NCI-H187 treated with DMSO at 0.1 percent for 48 hours (cell line): ENCODE measurements around the gene CCSER1.

Source experiments
- DNase-seq: peaks from one replicate; lab custom pipeline; 2025; lab: John Stamatoyannopoulos, UW

Gene CCSER1

DNA sequence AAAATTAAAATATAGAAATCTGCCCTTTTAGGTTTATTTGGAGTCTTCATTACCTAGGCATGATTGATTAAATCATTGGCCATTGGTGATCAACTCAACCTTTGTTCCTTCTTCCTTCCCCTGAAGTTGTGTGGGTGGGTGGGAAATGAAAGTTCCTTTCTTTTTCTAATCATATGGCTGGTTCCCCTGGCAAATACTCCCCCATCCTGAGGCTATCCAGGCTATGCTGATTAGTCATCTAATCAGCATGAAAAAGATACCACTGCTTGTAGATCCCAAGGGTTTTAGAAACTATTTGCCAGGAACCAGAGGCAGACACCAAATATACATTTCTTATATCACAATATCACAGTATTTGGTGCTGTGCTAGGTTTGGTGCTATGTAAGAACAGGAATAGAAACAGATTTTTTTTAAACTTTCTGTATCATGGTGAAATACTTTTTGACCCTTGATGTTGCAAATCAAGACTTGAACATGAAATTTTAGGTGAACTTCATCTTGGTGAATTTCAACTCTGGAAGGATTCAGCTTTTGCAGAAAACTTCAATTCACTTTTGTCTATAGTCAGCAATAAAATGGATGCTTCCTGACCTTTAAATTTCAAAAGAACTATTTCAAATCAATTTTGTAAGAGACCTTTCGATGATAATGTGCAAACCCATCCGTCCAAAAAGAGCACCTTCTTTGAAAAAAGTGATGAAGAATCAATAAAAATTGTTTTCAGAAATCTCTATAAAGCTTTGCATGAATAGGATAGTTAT, 71.1 kb downstream of the CCSER1 start:
- no peak for DNase-seq

DNA sequence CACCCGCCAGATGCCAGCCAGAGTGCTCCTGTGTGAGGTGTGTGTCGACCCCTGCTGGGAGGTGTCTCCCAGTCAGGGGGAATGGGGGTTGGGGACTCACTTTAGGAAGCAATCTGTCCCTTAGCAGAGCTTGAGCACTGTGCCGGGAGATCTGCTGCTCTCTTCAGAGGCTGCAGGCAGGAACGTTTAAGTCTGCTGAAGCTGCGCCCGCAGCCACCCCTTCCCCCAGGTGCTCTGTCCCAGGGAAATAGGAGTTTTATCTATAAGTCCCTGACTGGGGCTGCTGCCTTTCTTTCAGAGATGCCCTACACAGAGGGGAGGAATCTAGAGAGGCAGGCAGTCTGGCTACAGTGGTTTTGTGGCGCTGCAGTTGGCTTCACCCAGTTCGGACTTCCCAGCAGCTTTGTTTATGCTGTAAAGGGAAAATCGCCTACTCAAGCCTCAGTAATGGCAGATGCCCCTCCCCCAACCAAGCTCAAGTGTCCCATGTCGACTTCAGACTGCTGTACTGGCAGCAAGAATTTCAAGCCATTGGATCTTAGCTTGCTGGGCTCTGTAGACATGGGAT, 80.8 kb downstream of the CCSER1 start:
- DNase-seq = no peak

DNA sequence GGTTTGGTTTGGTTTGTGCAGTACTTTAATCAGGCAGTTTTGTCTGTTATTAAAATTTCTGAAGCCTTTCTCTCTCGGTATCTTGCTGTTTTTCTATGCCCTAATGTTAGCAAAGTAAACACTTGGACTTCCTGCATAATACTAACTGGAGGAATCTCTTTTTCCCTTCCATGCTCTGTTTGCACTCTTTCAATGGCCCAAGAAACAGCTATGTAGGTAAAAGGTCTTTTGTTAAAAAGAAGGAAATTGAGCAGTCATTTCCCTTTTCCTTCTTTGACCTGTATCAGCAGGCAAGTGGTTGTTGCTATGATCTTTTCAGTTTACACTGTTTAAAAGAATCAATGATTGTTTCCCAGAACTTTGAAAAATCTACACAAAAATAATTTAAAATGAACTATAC, 82.7 kb downstream of the CCSER1 start:
- DNase-seq = no peak

DNA sequence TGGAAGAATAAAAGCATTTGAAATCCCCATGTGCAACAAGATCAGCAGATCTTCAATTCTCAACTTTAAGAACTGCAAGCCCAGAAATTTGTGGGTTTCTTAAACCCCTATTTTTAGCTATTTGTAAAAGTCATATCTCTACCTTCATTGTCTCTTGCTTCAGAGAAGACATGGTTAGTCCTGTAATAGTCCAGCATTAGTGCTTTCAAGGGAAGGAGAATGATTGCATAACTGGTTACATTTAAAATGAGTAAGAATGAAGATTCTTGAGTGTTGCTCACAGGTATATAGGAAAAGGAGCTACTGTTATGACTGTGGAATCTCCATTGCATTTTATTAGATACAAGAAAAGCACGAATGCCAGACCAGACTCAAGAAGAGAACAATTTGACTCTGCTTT, 84.0 kb downstream of the CCSER1 start:
- DNase-seq = no peak

DNA sequence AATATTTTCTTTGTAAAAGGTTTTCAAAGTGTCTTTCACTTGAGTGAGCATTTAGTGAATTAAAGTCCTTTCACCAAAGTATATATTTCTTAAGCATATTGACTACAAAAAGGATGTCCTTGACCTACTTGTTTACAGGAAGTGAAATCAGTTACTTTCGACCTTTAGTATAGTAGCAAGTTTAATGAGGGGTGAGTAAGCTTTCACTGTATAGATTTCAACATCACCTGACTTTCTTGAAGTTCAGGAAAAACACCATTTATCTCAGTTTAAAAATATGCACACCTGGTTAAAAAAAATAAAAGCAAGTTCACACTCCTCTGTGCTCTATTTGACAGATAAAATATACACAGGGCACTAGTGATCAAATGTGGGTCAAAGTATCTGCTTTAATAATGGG, 88.1 kb downstream of the CCSER1 start:
- no peak for DNase-seq

DNA sequence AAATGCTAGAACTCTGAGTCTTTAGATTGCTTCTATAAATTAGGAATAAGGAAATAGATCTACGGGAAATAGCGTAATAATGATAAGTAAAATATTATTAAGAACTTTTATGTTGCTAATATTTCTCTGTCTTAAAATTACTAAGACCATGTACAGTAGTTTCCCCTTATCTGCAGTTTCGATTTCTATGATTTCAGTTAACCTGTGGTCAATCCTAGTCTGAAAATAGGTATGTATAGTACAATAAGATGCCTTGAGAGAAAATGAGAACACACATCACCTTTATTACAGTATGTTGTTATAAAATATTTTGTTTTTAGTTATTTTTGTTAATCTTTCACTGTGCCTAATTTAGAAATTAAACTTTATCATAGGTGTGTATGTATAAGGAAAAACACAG, 92.6 kb downstream of the CCSER1 start:
- no peak for DNase-seq

DNA sequence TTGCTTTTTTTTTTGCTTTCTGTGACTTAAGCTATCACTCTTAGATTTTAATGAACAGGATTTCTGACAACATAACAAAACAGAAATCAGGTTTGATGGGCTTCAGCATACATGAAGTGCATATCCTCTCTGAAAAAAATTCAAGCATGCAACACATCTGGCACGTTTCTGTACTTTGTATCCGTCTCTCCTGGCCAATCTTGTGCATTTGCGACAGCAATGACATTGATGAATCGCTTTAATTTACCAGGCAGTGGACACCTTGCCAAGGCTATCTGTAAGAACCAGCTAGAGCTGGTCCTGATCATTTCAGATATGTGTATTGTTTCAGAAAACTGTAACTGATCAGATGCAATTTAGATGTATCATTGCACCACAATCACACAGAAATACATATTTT, 93.3 kb downstream of the CCSER1 start:
- no peak for DNase-seq

DNA sequence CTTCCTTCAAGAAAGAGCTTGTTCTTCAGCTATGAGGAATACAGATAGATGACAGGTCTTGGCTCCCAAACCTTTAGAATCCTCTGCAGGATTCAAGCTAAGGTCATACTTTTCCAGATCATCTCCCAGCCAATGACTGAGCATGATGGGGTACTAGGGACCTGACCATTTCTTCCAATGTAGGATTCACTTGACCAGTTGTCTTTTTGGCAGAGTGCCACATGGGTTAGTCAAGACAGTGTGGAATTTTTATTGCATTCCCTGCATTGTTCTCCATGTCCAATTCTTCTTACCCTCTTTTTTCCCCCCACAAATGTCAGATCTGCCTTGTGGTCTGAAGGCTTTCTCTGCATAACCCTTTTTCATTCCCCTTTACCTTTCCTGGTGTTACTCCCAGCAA, 99.5 kb downstream of the CCSER1 start:
- no peak for DNase-seq

DNA sequence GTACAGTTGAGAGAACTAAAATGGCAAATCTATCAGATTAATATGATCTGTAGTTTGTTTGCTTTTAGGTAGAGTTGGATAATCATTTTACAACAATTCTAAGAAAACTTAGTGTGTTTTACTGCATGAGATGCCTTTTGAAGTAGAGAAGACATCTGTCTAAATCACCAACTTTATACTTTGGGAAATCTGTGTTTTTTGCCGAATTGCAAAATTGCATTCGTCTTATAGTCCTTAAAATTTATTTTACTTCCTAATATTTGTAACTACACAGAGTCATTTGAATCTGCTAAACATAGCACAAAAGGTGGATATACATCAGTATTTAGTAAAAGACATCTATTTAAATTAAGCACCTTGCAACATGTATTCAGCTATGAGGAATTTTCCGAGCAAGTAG, 100.0 kb downstream of the CCSER1 start:
- no peak for DNase-seq

DNA sequence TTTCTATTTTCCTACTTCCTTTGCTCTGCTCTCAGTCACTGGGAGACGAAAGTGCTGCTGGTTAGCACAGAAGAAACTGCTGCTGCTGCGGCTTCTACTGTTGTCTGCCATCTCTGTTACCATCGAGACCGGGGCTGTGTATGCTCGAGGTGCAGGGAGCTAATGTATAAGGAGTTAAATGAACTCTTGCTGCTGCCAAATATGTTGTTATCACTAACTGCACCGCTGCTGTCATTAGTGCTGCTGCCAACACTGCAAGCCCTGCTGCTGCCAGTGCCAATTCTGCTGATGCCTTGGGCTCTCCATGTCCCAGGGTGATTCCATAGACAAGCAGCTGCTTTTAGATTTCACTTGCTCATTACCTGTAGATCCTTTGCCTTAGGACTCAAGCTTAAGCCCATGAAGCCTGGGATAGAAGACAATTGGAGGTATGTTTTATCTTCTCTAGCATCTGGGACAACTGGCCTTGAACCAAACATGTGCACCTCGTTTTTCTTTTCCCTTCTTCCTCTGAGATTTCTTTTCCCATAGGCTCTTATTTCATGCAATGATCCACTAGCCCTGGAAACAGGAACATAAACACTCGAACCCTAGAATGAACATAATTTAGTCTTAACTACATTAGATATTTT, 107.8 kb downstream of the CCSER1 start:
- no peak for DNase-seq

DNA sequence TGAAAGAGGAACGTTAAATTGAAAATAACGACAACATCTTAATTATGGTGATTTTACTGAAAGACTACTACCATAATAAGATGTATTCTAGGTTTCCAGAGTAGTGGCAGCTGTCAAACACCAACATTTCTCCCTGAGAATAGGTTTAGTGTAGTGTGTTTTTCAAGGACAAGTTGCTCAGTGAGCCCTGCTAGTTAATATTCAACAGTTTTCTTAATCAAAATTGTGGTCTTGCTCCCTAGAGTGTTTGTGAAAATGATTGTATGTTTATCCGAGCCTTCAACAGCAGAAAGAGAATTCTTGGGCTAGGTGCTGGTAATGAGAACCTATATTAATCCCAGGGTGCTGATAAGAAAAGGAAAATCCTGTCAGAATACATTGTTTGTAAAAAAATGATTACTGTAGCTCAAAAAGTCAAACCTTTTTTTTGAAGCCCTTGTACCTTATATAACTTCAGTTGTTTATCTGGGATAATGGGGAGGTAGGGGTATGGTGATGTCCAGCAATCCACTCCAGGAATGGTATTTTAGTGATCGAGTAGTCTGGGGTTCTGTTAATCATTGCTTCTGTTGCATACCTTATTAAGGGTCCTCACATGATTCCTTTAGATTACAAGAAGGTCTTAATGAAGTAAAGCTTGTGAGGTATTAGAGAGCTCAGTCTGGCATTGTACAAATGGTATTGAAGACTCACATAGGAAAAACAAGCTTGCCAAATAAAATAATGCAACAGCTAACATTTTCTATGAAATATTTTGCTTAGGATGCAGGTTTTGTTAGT, 110.7 kb downstream of the CCSER1 start:
- no peak for DNase-seq

DNA sequence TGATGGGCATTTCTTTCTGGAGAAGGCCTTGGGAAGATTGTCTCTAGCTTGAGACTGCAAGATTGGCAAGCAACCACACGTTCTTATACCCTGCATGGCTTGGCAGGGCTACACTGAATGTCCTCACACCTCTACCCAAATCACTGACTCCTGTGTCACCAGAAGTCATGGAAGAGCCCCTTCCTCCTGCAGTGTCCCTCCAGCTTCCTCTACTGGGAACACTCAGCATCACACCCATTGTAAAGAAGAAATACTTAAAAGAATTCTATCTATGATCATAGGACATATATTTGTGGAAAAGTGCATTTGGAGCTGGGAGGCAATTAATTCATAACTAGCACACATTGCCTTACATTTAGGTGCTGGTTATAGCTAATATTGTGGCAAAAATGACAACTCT, 113.1 kb downstream of the CCSER1 start:
- DNase-seq = no peak

DNA sequence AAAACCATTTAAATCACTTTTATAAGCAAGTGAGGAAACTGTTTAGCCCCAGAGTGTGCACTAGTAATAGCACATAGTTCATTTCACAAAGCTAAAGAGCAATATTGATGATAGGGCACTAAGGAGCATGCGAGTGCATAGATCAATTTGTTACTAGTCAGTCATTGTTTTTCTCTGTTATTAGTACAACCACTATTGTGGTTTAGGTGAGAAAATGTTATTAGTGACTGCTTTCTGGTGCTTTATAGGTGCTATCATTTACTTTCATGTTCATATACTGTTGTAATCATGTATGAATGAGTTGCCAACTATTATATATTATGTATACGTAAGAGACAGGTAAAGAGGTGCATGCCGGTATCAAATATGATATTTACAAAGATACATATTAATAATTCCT, 113.8 kb downstream of the CCSER1 start:
- no peak for DNase-seq

DNA sequence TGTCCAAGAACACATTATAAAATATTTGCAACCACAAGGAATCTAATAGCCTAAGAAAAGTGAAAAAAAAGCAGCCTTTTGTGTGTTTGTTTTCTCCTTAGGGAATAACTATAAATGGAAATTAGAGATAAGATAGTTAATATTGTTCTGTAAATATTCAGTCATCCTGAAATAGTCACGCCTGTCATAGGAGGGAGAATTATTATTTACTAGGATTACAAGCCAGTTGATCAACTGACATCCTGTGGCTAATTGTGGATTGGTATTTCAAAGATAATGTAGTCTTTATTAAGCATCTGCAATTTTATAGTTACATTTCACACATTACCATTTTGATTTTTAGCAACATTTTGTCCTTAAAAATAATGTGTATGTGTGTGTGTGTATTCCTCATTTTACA, 118.6 kb downstream of the CCSER1 start:
- no peak for DNase-seq

DNA sequence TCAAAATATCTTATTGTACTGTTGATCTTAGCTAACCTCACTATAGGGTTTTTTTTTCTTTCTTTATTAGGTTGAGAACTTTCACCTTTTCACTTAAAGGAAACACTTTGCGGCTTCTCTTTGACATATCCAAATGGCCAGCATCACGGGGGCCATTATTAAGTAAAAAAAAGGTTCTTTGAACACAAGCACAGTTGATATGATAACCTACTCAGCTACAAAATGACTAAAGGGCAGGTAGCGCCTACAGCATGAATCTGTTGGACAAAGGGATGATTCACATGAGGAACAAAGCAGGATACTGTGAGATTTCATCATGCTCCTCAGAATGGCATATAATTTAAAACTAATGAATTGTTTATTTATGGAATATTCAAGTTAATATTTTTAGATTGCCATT, 119.6 kb downstream of the CCSER1 start:
- no peak for DNase-seq

DNA sequence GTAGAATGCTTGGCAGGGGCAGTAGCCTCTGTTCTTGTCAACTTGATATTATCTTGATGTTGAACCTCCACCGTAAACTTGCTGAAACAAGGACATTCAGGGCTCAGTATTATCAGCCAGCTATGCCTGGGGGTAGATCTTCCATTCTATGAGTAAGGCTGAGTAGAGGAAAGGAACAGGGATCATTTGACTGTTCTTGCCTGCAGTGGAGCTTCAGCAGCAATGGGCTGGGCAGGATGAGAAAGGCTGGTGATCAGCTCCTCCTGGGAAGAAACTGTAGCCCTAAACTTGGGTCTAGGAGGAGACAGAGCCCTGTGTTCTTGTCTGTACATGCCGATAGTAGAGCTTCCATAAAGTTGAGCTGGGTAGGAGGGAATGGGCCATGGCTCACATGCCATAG, 127.2 kb downstream of the CCSER1 start:
- DNase-seq = no peak

DNA sequence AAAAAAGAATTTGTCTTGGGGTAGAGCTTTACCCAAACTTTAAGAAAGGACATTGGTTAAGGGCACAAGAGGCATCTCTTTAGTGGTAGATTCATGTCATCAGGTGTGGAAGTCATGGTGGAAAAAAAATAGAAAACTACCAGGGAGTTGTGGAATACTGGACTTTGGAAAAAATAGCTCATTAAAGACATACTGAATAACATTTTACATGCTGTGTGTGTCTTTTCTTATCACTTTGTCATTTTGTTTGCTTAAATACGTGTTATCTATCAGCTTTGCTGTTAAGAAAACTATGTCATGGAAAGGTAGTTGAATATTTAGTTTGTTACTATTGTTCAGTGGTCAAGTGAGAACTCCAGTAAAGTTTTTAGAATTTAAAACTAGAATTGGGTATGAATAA, 147.0 kb downstream of the CCSER1 start:
- DNase-seq = no peak

DNA sequence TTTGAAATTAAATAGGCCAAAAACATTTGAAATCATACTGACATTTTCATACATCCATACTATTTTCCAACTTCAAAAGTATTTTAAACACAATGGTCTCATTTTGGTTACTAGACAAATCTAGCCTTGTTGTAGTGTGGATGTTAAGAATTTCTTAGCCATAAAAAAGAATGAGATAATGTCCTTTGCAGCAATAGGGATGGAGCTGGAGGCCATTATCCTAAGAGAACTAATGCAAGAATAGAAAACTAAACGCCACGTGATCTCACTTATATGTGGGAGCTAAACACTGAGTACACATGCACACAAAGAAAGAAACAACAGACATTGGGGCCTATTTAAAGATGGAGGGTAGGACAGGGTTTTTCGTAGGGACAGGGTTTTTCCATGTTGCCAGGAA, 153.8 kb downstream of the CCSER1 start:
- DNase-seq = no peak

DNA sequence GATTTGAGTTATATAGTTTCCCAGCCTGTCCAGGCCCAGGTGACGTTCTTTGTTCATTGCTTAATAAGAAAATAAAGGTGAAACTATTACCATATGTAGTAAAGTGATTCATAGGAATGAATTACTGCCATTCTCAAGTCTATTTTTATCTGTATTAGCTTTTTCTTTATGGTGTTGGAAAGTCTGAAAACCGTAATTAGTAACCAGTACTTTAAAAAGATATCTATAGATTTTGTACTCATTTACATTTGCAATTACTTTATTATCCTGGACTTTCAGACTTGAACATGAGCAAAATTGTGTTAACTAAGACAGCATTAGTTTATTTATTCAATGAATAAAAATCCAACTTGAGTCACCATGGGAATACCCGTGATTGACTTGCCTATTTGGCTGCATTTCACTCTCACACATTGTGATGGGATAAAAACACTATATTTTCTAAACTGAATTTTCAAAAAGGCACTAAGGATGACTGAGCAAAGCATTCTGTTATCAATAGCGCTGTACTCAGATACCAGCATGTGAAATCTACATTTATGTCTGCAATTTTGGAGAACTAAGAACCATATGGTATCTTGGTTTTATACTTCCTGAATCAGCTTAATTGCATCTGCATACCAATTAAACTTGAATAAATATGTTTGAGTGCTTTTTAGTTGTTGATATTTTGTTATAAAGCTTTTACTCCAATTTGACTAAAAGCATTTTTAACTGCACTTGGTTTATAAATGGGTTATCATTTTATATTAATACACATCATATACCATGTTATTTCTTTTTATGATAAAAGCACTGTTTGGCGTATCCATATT, 154.6 kb downstream of the CCSER1 start:
- DNase-seq = no peak

DNA sequence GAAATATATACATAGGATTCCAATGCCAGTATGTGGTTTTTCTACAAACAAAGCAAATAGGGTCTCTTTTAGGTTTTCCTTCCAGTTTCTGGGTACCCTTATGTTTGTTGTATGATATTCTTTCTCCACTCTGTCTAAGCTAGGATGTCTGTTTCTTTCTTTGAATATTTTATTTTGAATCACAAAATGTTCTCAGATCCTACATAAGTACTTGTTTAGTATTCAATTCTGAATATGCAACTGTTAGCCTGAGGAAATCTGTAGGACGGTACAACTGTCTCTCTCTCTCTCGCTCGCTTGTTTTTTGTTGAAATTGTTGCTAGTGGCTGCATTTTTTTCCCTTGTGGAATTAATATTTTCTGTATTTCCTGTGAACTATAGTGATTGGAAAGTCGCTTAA, 163.2 kb downstream of the CCSER1 start:
- DNase-seq = no peak

DNA sequence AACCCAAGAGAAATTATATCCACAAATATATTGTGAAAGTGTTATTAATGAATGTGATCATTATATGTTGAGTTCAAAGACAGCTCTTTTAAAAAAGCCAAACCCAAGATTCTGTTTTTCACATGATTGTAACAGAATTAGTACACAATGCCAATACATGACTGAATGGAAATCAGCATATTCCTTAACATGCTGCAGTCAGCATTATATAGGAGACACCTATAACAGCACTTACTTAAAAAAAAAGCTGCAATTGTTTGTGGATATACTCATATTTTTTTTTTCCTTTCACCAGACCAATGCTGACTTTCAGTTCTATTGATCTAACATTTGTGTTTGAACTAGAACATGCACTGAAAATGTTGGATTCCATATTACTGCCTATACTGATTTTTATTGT, 165.2 kb downstream of the CCSER1 start:
- DNase-seq = no peak

DNA sequence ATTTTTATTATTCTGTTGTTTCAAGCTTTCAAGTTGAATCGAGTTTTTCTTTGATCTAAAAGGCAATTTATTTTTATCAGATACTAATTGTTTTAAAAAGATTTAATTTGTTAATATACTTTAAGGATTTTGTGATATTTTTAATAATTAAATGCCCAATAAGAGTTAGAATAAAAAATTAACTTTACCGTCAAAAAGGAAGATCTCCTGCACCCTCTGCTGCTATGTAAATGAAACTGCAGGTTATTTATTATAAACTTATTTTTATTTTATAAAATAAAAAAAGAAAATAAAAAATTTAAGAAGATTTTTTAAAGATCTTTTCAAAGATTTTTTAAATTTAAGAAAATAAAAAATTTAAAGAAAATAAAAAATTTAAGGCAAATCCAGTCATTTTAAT, 166.1 kb downstream of the CCSER1 start:
- no peak for DNase-seq
